GM12873 (cell line): ENCODE measurements around the gene NODAL.

ENCODE experiments used
- TF ChIP-seq, protein P1 (sequence below): IDR thresholded peaks from 2 replicates; pipeline ENCODE4 v1.5.1; 2012; ENCODE audit warnings: low read depth, mild to moderate bottlenecking, moderate library complexity, low read length, control low read depth; ENCODE audit not compliant: insufficient read depth; ENCODE audit errors: missing control alignments

The NODAL gene

DNA sequence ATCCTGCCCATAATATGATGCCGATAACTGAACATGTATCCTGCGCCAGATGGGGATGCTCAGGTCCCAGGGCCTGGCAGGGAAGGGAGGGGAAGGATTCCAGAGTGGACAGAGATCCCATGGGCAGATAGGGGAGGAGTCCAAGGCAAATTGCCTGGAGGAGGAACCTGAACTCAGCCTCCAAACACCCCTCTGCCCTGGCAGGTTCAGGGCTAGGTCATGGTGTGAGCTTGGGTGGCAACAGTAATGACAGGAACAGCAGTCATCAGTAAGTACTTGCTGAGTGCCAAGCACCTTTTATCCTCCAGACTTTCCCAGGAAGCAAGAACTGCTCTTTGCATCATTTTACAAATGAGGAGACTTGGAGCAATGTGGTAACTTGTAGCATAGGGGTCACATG, 33.3 kb upstream of the NODAL start:
- TF ChIP-seq, protein P1, sequence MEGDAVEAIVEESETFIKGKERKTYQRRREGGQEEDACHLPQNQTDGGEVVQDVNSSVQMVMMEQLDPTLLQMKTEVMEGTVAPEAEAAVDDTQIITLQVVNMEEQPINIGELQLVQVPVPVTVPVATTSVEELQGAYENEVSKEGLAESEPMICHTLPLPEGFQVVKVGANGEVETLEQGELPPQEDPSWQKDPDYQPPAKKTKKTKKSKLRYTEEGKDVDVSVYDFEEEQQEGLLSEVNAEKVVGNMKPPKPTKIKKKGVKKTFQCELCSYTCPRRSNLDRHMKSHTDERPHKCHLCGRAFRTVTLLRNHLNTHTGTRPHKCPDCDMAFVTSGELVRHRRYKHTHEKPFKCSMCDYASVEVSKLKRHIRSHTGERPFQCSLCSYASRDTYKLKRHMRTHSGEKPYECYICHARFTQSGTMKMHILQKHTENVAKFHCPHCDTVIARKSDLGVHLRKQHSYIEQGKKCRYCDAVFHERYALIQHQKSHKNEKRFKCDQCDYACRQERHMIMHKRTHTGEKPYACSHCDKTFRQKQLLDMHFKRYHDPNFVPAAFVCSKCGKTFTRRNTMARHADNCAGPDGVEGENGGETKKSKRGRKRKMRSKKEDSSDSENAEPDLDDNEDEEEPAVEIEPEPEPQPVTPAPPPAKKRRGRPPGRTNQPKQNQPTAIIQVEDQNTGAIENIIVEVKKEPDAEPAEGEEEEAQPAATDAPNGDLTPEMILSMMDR, result no peak

DNA sequence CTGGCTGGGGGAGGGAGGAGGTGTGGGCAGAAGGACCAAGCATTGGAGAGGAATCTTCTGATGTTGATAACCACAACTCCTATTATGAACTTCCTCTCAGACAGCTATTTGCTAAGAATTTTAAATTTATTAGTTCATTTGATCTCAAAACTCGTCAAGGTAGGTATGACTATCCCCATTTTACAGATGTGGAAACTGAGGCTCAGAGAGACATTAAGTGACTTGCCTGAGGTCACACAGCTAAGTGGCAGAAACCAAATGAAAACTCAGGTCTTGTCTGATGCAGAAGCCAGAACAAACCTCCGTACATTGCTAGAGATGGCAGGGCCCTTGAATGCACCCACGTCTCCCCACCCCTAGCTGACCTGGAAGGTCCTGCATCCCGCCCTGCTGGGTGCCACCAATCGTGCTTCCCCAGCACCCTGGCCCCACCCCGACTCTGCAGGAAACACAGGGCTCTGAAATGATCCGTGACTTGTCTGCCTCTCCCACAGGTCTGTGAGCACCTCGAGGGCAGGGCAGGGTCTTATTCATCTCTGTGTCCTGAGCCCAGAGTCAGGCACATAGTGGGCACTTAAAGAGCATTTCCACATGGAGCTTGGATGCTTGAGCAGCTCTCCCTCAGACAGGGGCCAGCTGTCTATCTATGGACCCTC, 31.4 kb upstream of the NODAL start:
- TF ChIP-seq, protein P1, result no peak

DNA sequence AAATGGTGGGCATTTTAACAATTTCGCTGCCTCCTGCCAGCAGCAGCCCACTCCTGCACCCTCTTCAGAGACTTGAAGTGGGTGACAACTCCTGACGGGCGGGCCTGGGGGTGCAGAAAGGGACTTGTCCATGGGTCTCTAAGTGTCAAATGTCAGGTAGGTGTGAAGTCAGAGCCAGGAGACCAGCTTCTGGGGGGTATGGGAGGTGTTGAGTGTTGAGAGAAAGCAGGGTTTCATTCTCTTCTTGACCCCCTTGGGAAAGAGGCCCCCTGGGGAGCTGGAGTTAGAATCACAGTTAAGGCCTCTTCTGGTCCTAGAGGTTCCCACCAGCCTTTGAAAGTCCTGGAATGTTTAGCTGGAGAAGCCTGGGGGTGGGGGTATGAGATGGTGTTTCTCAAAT, 25.5 kb upstream of the NODAL start:
- TF ChIP-seq, protein P1, result no peak

DNA sequence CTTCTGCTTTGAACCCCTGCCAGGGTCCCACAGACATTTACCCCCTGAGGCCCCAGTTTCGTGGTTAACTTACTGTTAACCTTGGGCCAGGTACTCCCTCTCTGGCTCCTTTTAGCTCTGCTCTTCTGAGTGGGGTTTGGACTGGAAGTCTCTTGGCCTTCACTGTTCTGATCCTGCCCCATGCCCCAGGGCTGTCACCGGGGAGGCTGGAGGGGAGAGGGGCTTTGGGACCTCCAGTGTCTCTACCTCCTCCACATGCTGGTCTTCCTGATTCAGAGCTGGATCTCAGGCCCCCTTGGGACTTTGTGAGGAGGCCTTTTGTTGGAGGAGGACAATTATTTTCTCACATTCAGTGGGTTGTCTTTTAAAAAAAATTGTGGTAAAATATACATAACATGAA, 24.4 kb upstream of the NODAL start:
- TF ChIP-seq, protein P1, result no peak

DNA sequence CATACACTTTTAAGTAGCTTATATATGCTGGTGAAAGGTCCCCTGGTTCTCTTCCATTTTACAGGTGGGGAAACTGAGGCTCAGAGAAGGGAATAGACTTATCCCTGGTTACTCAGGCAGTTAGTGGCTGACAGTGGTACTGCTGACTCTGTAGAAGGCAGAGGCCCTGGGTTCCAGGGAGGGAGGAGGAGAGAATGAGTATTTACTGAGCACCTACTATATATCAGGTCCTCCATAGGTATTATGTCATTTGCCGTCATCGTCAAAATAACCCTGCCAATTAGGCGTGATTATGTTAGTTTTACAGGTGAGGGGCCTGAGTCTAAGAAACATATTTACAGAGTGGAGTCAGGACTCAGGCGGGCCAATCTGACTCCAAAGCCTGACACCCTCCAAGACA, 23.8 kb upstream of the NODAL start:
- TF ChIP-seq, protein P1, result no peak

DNA sequence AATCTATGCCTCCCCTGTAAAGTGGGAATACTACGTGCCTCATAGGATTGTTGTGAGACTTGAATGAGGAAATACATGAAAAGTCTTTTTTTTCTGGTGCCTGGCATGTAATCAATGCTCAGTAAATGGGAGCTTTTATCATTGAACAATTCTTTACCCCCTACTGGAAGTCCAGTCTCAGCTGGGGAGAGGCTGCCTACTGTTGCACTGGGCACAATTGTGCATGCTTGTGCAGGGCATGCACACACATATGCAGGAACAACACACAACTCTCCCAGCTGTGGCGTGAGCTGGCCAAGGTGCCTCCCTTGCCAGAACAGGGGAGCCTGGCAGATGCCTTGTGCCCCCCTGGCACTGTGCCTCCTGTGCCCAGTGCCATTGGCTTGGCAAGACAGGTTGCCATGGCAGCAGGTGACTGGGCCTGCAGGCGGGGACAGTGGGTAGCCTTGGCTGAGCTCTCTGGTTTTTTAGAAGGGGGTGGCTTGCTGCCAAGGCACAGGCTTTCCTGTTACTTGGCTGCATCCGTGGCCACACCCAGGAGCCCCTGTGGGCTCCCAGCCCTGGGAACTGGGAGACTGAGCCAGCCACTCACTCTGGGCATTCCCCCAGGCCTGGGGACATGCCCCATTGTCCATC, 21.0 kb upstream of the NODAL start:
- TF ChIP-seq, protein P1, result no peak

DNA sequence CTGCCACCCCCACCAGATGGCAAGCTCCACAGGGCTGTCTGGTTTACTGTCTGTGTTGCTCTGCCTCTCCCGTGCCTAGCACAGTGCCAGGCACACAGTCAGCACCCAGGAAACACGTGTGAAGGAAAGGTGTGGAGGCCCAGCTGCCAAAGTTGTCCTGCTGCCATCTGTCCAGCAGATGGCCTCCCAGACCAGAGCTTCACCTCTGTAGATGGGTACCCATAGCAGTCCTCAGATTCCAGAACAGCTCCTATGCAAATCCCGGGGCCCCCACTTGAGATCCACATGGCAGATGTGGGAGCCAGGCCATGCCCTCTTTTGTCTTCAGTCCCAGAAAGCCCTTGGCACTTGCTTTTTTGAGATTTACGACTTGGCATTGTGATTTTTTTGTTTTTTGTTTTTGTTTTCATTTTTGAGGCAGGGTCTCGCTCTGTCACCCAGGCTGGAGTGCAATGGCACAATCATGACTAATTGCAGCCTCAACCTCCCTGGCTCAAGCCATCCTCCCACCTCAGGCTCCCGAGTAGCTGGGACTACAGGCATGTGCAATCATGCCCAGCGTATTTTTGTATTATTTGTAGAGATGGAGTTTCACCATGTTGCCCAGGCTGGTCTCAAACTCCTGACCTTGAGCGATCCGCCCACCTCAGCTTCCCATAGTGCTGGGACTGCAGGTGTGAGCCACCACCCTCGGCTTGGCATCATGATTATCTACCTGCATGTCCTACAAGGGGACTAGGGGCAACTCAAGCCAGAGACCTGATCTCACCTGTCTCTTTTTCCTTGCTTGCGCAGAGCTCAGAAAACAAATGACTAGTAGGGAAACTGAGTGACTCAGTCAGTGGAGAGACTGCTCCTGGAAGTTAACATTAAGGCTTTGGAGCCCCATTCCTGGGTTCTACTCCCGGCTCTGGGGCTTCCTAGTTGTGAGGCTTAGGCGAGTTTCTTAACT, 20.2 kb upstream of the NODAL start:
- TF ChIP-seq, protein P1, result peak; percentile 95
